T-helper 2 cell treated with Interferon-gamma antibody and Interleukin-4, amounts not matched to agents 100 ng/mL and 5 ng/mL, for 36 hours (primary cell): ENCODE data around the gene ERO1B. TPM values are rescaled to one million over a fixed set of nuclear protein-coding genes. Genes with fewer than 3 reads are reported as not detected.
"Not testable (repeated sequence)": the region's sequence is repeated elsewhere in the genome, so short reads cannot be mapped to it uniquely, and the experiment has no call there.

Experiments
- intact Hi-C: fragments of 100-400 bp; cut with micrococcal nuclease; formaldehyde crosslinking; loops from one replicate; pipeline ENCODE4 v1.15.1; 2023
- total RNA-seq: library from RNA; stranded (reverse); gene quantifications from 2 replicates; pipeline ENCODE4 v1.2.3, GENCODE V29; 2022

Gene ERO1B
- 1.5 and 3.4 TPM in 2 replicates for total RNA-seq

- intact Hi-C loops: loop anchor here (1.0 to 10.0 kb wide), 11 partner anchors 112 to 780 kb away; partner anchors contain the start of genes B3GALNT2, EDARADD, GPR137B and HEATR1
These were observed at the start of gene ERO1B for GRCh38 chr1:236281654-236282424. ERO1B (minus strand) TSS chr1:236281958; CDS start chr1:236281783, 175 bp downstream.

GRCh38 chr1:236331412-236331811, 49.7 kb upstream of the ERO1B start:
- intact Hi-C loops: not testable (repeated sequence)

- intact Hi-C loops: no loop called here
These were observed 44.7 kb upstream of the ERO1B start for GRCh38 chr1:236326432-236326831.

GRCh38 chr1:236325567-236325966, 43.8 kb upstream of the ERO1B start:
- intact Hi-C loops: no loop called here

GRCh38 chr1:236323819-236324411, 42.2 kb upstream of the ERO1B start:
- intact Hi-C loops: no loop called here

- intact Hi-C loops: no loop called here
These were observed 41.0 kb upstream of the ERO1B start for GRCh38 chr1:236322566-236323409.

- intact Hi-C loops: no loop called here
These were observed 39.3 kb upstream of the ERO1B start for GRCh38 chr1:236321101-236321500.

- intact Hi-C loops: no loop called here
These were observed 38.9 kb upstream of the ERO1B start for GRCh38 chr1:236320671-236321070.

- intact Hi-C loops: no loop called here
These were observed 38.5 kb upstream of the ERO1B start for GRCh38 chr1:236320214-236320613.

- intact Hi-C loops: no loop called here
These were observed 34.7 kb upstream of the ERO1B start for GRCh38 chr1:236316437-236316836.

- intact Hi-C loops: no loop called here
These were observed 33.8 kb upstream of the ERO1B start for GRCh38 chr1:236315518-236315917.

- intact Hi-C loops: no loop called here
These were observed 33.3 kb upstream of the ERO1B start for GRCh38 chr1:236315092-236315491.

- intact Hi-C loops: not testable (repeated sequence)
These were observed 32.3 kb upstream of the ERO1B start for GRCh38 chr1:236314050-236314449.

- intact Hi-C loops: no loop called here
These were observed 31.7 kb upstream of the ERO1B start for GRCh38 chr1:236313427-236313826.

- intact Hi-C loops: no loop called here
These were observed 29.3 kb upstream of the ERO1B start for GRCh38 chr1:236311040-236311439.

GRCh38 chr1:236308827-236309226, 27.1 kb upstream of the ERO1B start:
- intact Hi-C loops: no loop called here

GRCh38 chr1:236307435-236307834, 25.7 kb upstream of the ERO1B start:
- intact Hi-C loops: no loop called here

- intact Hi-C loops: no loop called here
These were observed 22.9 kb upstream of the ERO1B start for GRCh38 chr1:236304682-236305081.

- intact Hi-C loops: no loop called here
These were observed 21.9 kb upstream of the ERO1B start for GRCh38 chr1:236303675-236304074.

- intact Hi-C loops: no loop called here
These were observed 21.2 kb upstream of the ERO1B start for GRCh38 chr1:236302941-236303340.

GRCh38 chr1:236301958-236302335, 20.2 kb upstream of the ERO1B start:
- intact Hi-C loops: no loop called here
